ENCODE measurements around the gene ACAP3. TPM values are rescaled to one million over a fixed set of nuclear protein-coding genes. Genes with fewer than 3 reads are reported as not detected.
A peak's percentile ranks its signal among the peaks of the same experiment; 100 is the strongest.
"Not testable (repeated sequence)": the region's sequence is repeated elsewhere in the genome, so short reads cannot be mapped to it uniquely, and the experiment has no call there.

ACAP3 gene
- total RNA-seq, 1 experiment from 2014 or later: 17.5 TPM

DNA sequence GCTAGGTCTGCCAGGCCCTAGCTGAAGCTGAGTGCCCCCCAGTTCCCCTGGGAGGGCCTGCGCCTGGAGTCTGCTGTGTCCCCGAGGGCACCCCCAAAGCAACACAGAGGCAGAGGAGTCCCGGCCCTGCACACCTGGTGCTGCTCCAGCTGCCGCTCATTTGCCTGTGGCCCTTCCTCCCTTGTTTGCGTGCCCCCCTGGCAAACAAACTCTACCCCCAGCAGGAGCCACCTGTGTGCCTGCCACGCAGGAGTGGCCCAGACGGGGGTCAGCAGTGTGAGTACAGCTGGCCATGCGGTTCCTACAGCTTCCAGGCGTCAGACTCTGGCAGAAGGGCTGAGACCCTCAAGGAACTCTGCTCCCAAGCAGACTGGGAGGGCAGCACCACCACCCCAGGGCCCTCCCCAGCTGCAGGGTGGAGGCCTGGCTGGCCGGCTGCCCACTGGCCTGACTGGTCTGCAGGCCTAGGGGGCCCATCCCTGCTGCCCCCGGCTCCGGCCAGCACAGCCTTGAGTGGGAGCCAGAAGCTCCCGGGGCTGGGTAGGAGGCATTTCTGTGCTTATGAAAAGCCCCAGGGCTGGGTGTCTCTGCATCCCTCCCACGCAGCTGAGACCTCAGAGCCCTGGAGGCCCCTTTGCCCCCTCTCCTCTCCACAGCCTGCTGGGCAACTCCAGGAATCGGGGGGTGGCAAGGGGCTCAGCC is 22.8 kb upstream of the ACAP3 start:
- DNase-seq (ENCODE audit: low read depth): no peak

DNA sequence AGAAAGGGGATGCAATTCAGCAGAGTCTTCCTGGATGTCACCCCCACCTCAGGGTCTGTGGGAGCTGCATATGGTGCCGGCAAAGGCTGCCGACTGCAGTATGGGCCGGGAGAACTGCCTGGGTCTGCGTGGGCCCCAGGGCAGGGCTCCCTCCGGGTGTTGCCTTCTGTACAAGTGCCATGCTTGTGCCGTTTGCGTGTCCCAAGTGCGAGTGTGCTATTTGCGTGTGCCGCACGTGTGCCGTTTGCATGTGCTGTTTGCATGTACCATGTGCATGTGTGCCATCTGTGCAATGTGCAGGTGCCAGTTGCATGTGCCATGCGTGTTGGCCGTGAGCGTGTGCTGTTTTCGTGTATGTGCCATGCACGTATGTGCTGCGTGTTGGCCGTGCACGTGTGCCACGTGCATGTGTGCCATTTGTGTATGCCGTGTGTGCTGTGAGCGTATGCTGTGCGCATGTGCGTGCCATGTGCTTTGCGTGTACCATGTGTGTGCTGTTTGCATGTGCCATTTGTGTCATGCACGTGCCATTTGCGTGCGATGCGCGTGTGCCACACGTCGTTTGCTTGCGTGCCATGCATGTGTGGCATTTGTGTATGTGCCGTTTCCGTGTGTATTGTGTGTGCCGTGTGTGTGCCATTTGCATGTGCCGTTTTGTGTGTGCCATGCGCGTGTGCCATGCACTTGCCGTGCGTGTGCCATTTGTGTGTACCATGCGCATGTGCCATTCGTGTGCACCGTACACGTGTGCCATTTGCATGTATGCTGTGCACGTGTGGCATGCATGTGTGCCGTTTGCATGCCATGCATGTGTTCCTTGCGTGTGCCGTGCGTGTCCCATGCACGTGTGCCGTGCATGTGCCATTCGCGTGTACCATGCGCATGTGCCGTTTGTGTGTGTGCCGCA is 21.8 kb upstream of the ACAP3 start:
- no peak for DNase-seq (ENCODE audit: low read depth)

- no peak for DNase-seq (ENCODE audit: low read depth)
These were observed 20.5 kb upstream of the ACAP3 start for GRCh38 chr1:1328254-1328653.

DNA sequence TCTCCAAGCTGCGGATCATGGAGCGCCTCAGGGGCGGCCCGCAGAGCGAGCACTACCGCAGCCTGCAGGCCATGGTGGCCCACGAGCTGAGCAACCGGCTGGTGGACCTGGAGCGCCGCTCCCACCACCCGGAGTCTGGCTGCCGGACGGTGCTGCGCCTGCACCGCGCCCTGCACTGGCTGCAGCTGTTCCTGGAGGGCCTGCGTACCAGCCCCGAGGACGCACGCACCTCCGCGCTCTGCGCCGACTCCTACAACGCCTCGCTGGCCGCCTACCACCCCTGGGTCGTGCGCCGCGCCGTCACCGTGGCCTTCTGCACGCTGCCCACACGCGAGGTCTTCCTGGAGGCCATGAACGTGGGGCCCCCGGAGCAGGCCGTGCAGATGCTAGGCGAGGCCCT is 19.6 kb upstream of the ACAP3 start:
- DNase-seq (ENCODE audit: low read depth): no peak

DNA sequence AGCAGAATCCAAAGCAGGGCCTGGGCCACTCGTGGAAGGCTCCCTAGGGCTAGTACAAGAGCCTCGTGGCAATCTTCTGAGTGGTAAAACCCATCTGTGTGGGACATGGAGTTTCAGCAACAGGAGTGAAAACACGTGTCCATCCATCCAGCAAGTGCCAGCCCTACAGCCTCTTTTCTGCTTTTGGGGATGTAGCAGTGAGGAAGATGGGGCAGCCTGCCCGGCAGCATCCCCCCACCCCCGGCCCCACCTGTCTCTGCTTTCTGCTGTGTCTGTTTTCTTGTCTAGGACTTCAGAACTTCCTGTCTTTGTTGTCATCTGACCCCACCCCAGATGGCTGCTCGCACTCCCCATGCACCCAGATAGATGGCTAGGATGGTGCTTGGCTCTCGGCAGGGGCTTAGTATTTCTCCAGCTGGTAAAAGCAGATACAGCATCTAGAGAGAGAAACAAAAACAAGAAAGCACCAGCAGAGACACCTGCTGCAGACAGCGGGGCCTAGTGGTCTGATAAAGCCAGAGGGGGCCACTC is 18.4 kb upstream of the ACAP3 start:
- DNase-seq (ENCODE audit: low read depth): no peak

DNA sequence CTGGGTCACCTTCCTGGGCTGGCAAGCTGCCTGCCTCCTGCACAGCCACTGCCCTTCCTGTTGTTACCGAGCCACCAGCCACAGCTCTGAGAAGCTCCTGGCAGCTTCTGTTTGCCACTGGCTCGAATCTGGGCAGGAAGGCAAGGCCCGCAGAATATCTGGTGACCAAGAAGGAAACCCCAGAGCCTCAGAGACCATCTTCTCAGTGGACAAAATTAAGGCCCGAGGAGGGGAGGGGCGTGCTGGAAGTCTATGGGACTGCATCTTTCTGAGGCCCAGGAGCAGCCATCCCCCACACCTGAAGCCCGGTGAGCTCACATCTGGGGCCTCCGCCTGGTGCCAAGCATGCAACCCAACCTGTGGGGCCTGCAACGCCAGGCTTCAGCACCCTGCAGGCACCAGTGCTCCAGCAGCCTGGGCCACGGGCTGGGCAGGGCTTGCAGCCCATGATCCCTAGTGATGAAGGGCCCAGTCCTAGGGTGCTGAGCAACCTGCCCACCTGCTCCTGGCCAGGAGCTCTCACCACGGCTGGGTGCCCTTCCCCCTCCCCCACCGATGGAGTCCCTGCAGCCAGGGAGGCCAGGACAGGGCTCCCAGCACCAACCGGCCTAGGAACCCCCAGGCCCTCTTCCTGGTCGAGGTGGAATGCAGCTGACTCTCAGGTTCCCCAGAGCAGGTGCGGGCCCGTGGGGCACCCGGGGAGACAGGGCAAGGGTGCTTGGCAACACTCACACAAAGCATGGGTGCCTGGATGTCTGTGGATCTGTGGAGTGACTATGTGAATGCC is 17.8 kb upstream of the ACAP3 start:
- no peak for DNase-seq (ENCODE audit: low read depth)

DNA sequence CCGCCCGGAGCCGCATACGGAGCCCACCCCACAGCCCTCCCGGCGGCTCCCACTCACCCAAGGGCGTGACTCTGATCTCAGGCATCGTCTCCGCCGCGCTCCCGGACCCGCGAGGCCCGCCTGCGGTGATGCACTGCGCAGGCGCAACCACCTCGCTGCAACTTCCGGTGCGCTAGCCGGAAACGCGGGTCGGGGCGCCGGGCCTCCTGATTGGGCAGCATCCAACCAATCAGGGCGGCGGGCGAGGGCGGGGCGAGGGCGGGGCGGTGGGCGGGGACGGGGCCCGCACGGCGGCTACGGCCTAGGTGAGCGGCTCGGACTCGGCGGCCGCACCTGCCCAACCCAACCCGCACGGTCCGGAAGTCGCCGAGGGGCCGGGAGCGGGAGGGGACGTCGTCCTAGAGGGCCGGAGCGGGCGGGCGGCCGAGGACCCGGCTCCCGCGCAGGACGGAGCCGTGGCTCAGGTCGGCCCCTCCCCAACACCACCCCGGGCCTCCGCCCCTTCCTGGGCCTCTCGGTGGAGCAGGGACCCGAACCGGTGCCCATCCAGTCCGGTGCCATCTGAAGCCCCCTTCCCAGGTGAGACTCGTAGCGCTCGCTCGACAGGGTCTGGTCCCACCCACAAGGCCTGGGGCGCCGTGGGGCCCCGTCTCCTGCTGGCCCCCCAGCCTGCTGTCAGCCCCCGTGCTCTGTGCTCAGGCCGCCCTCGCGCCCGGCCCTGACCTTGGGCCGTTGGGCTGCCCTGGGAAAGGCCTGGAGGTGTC is 17.0 kb upstream of the ACAP3 start, which contains the start of the genes CPTP and INTS11:
TSS of gene CPTP (plus strand) at position 279 of the 764 bp plus-strand sequence. CDS start 2,109 bp downstream, outside the sequence.
TSS of gene INTS11 (minus strand) at position 137 of the 764 bp plus-strand sequence. CDS start at position 85, 52 bp downstream.
- DNase-seq (ENCODE audit: low read depth): peak; percentile 96

GRCh38 chr1:1324084-1324523 is 16.4 kb upstream of the ACAP3 start:
- DNase-seq (ENCODE audit: low read depth): no peak

- no peak for DNase-seq (ENCODE audit: low read depth)
These were observed 15.2 kb upstream of the ACAP3 start for GRCh38 chr1:1322952-1323351.

DNA sequence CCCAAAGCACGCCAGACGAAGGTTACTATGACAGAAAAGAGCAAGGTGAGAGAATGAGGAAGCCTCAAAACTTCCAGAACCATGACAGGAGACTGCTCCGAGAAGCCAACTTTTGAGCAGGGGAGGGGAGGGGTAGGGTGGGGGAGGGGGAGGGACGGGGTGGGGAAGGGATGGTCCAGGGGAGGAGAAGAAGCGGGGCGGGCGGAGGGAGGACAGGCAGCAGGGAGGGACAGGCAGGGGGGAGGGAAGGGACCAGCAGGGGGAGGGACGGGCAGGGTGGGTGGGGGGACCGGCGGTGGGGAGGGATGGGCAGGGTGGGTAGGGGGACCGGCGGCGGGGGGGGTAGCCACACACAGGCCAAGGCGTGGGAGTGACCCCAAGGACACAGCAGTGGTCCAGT is 14.7 kb upstream of the ACAP3 start:
- no peak for DNase-seq (ENCODE audit: low read depth)

GRCh38 chr1:1321477-1321876 is 13.7 kb upstream of the ACAP3 start:
- no peak for DNase-seq (ENCODE audit: low read depth)

DNA sequence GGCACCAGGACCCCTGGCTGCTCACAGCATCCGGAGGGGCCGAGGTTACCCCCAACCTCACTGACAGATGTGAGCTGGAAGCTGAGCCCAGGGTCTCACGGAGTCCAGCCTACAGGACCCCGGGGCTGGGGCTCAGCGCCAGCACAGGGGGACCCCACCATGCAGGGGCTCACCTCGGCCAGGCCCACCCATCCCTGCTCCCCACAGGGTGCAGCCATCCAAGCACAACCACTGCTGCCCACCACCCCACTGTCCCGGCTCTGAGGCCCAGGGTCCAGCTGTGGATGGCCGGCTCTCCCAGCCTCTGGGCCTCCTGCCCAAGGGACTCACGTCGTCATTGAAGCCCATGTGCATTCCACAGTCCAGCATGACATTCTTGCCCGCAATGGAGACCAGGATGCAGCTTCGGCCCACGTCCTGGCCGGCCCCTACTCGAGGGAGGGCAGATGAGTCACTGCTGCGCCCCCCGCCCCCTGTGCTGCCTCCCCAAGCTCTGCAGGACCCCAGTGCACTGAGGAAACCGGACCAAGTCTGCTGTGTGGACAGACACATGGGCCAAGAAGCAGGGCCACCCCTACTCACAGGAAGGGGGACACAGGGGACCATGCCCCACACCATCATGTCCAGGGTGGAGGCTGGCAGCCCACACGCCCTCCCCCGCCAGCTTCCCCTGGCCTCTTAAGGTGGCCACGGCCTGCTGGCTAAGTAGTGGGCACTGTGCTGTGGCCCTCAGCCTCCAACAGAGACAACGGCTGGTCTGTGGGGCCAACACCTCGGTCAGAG is 13.1 kb upstream of the ACAP3 start:
- no peak for DNase-seq (ENCODE audit: low read depth)

- no peak for DNase-seq (ENCODE audit: low read depth)
These were observed 11.9 kb upstream of the ACAP3 start for GRCh38 chr1:1319646-1319941.

GRCh38 chr1:1318777-1319645 is 11.3 kb upstream of the ACAP3 start:
- no peak for DNase-seq (ENCODE audit: low read depth)

- peak; percentile 95 for DNase-seq (ENCODE audit: low read depth)
These were observed 10.5 kb upstream of the ACAP3 start for GRCh38 chr1:1318131-1318652.

GRCh38 chr1:1317420-1317819 is 9.7 kb upstream of the ACAP3 start:
- DNase-seq (ENCODE audit: low read depth): no peak

DNA sequence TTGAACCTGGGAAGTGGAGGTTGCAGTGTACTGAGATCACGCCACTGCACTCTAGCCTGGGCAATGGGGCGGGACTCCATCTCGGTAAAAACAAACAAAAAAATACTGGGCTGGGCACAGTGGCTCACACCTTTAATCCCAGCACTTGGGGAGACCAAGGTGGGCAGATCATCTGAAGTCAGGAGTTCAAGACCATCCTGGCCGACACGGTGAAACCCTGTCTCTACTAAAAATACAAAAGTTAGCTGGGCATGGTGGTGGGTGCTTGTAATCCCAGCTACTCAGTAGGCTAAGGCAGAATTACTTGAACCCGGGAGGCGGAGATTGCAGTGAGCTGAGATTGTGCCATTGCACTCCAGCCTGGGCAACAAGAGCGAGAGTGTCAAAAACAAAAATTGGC is 8.5 kb upstream of the ACAP3 start:
- DNase-seq (ENCODE audit: low read depth): not testable (repeated sequence)

DNA sequence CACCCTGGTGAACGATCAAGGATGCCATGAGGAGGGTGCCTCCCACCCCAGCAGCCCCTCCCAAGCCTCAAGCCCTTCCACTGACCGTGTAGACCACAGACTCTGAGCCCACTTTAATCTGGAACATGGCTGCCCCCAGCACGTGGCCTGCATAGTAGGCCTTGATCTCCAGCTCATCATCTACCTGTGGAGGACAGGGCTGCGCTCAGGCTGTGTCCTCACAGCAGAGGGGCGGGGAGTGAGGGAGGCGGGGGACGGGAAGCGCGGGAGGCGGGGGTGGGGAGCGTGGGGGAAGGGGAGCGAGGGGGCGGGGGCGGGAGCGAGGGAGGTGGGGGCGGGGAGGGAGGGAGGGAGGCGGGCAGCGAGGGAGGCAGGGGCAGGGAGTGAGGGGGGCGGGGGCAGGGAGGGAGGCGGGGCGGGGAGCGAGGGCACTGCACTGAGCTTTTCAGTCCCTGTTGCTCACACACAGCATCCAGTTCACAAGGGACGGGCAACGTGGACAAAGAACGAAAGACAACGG is 7.8 kb upstream of the ACAP3 start:
- no peak for DNase-seq (ENCODE audit: low read depth)

Measured in Daoy (cell line).